Transverse colon (tissue), 4 donors: ENCODE data around the gene GDE1.

Source experiments
- CTCF ChIP-seq, 5 experiments: fragments of 200-600 bp in 3 of 5; fragments of 450-650 bp in 2 of 5; sonication (generic) in 3 of 5; IDR thresholded peaks; 1 replicate in 2 of 5; 2 replicates in 3 of 5; pipeline ENCODE4 v1.5.1; 2016 to 2017; ENCODE audit warnings: antibody characterized with exemption in 5 of 5, inconsistent platforms in 3 of 5, mild to moderate bottlenecking in 2 of 5, moderate library complexity in 1 of 5
- POLR2A ChIP-seq: fragments of 450-650 bp; IDR thresholded peaks from one replicate; pipeline ENCODE4 v1.6.1; 2016; ENCODE audit warnings: antibody characterized with exemption, mild to moderate bottlenecking, moderate library complexity
- POLR2AphosphoS5 ChIP-seq, 3 donors: sonication (generic); formaldehyde crosslinking; IDR thresholded peaks; one replicate each; pipeline ENCODE4 v1.6.1; 2016; ENCODE audit warnings: antibody characterized with exemption in 3 of 3

- no peak for TF ChIP-seq CTCF (IDR thresholded peaks at IDR 0.05)
- TF ChIP-seq POLR2AphosphoS5 (IDR thresholded peaks at IDR 0.05) = no peak
- TF ChIP-seq POLR2A = no peak
Observed at GRCh38 chr16:19499481-19499880, 22.4 kb downstream of the GDE1 start.
